HepG2 (cell line): ENCODE results near the gene C12orf56. TPM values are rescaled to one million over a fixed set of nuclear protein-coding genes. Genes with fewer than 3 reads are reported as not detected.

Experiments
- ARHGAP35 ChIP-seq: sonication (generic); formaldehyde crosslinking; IDR thresholded peaks from 2 replicates; pipeline ENCODE4 v1.9.0; 2022; ENCODE audit warnings: mild to moderate bottlenecking, inconsistent platforms, moderate library complexity, missing genetic modification reagents, borderline replicate concordance
- ARID2 ChIP-seq: sonication (generic); formaldehyde crosslinking; IDR thresholded peaks from 2 replicates; pipeline ENCODE4 v1.8.1; 2022; ENCODE audit warnings: mild to moderate bottlenecking, missing genetic modification reagents, borderline replicate concordance
- ATM ChIP-seq: fragments of 450-650 bp; IDR thresholded peaks from 2 replicates; pipeline ENCODE4 v1.7.1; 2017; ENCODE audit warnings: mild to moderate bottlenecking, borderline replicate concordance
- ELF1 ChIP-seq: sonication (generic); formaldehyde crosslinking; IDR thresholded peaks from 2 replicates; pipeline ENCODE4 v1.4.0; 2020; ENCODE audit warnings: missing genetic modification reagents
- FOXK2 ChIP-seq: fragments of 450-650 bp; IDR thresholded peaks from 2 replicates; pipeline ENCODE4 v1.6.1; 2016
- KAT8 ChIP-seq: IDR thresholded peaks from 2 replicates; pipeline ENCODE4 v1.6.1; 2016; ENCODE audit warnings: missing genetic modification reagents, missing compliant biosample characterization
- KLF11 ChIP-seq: IDR thresholded peaks from 2 replicates; pipeline ENCODE4 v1.6.1; 2016; ENCODE audit warnings: missing compliant biosample characterization
- MIXL1 ChIP-seq: IDR thresholded peaks from 2 replicates; pipeline ENCODE4 v1.6.1; 2016
- NR2F1 ChIP-seq, 2 experiments: fragments of 450-650 bp in 1 of 2; formaldehyde crosslinking in 1 of 2; IDR thresholded peaks; 2 replicates each; pipeline versions ENCODE4 v1.5.0 to v1.6.1; 2016 to 2020; ENCODE audit warnings: mild to moderate bottlenecking in 1 of 2, missing compliant biosample characterization in 1 of 2, missing genetic modification reagents in 1 of 2, moderate library complexity in 1 of 2
- PHF5A ChIP-seq: IDR thresholded peaks from one replicate; pipeline ENCODE4 v1.6.1; 2018; ENCODE audit warnings: low read depth, missing genetic modification reagents; ENCODE audit not compliant: unreplicated experiment
- PTBP1 ChIP-seq: fragments of 200-400 bp; formaldehyde crosslinking; IDR thresholded peaks from 2 replicates; pipeline ENCODE4 v1.6.1; 2018; ENCODE audit warnings: low read length, low read depth; ENCODE audit not compliant: poor library complexity, severe bottlenecking
- TFDP1 ChIP-seq: IDR thresholded peaks from 2 replicates; pipeline ENCODE4 v1.6.1; 2016; ENCODE audit warnings: missing compliant biosample characterization, missing genetic modification reagents, borderline replicate concordance
- TMF1 ChIP-seq: sonication (generic); formaldehyde crosslinking; IDR thresholded peaks from 2 replicates; pipeline ENCODE4 v1.8.1; 2022; ENCODE audit warnings: low read depth, missing genetic modification reagents
- ZKSCAN1 ChIP-seq: fragments of 150-350 bp; IDR thresholded peaks from 2 replicates; pipeline ENCODE4 v1.6.1; 2014; ENCODE audit warnings: low read length
- ZNF274 ChIP-seq: sonication (generic); formaldehyde crosslinking; IDR thresholded peaks from 2 replicates; pipeline ENCODE4 v1.5.1; 2020; ENCODE audit warnings: mild to moderate bottlenecking, missing genetic modification reagents
- ZNF282 ChIP-seq: fragments of 450-650 bp; IDR thresholded peaks from 2 replicates; pipeline ENCODE4 v1.6.1; 2018; ENCODE audit not compliant: partially characterized antibody
- ZNF30 ChIP-seq: sonication (generic); formaldehyde crosslinking; IDR thresholded peaks from 2 replicates; pipeline ENCODE4 v1.5.0; 2020; ENCODE audit warnings: mild to moderate bottlenecking, missing genetic modification reagents
- ZNF446 ChIP-seq: sonication (generic); formaldehyde crosslinking; IDR thresholded peaks from 2 replicates; pipeline ENCODE4 v1.5.0; 2020; ENCODE audit warnings: mild to moderate bottlenecking, missing genetic modification reagents
- ZNF543 ChIP-seq: sonication (generic); formaldehyde crosslinking; IDR thresholded peaks from 2 replicates; pipeline ENCODE4 v1.4.0; 2020; ENCODE audit warnings: mild to moderate bottlenecking, missing genetic modification reagents
- ZNF563 ChIP-seq: sonication (generic); formaldehyde crosslinking; IDR thresholded peaks from 2 replicates; pipeline ENCODE4 v1.8.0; 2022; ENCODE audit warnings: mild to moderate bottlenecking, moderate library complexity, missing genetic modification reagents
- ZNF773 ChIP-seq: sonication (generic); formaldehyde crosslinking; IDR thresholded peaks from 2 replicates; pipeline ENCODE4 v1.4.0; 2020; ENCODE audit warnings: missing genetic modification reagents, borderline replicate concordance
- ZNF891 ChIP-seq: sonication (generic); formaldehyde crosslinking; IDR thresholded peaks from 2 replicates; pipeline ENCODE4 v1.5.0; 2020; ENCODE audit warnings: mild to moderate bottlenecking, missing genetic modification reagents
- ZSCAN5A ChIP-seq: sonication (generic); formaldehyde crosslinking; IDR thresholded peaks from 2 replicates; pipeline ENCODE4 v1.8.0; 2022; ENCODE audit warnings: mild to moderate bottlenecking, missing genetic modification reagents, borderline replicate concordance
- polyA plus RNA-seq, 8 experiments: library from polyadenylated mRNA; depleted of rRNA in 3 of 8; stranded (reverse) in 7 of 8; unstranded in 1 of 8; fragments of >200 nt; fragmentation: Illumina TruSeq in 4 of 8; extraction: Trizol in 4 of 8; gene quantifications; 2 replicates each; pipeline versions ENCODE4 v1.2.1 to v1.2.3, GENCODE V29; 2011 to 2016; ENCODE audit warnings: low read depth in 4 of 8, missing spikeins in 1 of 8, mixed read lengths in 1 of 8; ENCODE audit not compliant: insufficient read depth in 1 of 8
- total RNA-seq, 5 experiments: library from RNA; depleted of rRNA; stranded (reverse); fragments of >200 nt; fragmentation: Illumina TruSeq; extraction: Trizol; gene quantifications; 2 replicates each; pipeline ENCODE4 v1.2.3, GENCODE V29; 2016; ENCODE audit warnings: low read depth in 1 of 5
- TF ChIP-seq, protein P1 (sequence below): sonication (generic); formaldehyde crosslinking; IDR thresholded peaks from 2 replicates; pipeline ENCODE4 v1.4.0; 2020; ENCODE audit warnings: mild to moderate bottlenecking, missing genetic modification reagents
- TF ChIP-seq, protein P2 (sequence below): sonication (generic); formaldehyde crosslinking; IDR thresholded peaks from 2 replicates; pipeline ENCODE4 v1.4.0; 2020; ENCODE audit warnings: missing genetic modification reagents
- TF ChIP-seq, protein P3 (sequence below): sonication (generic); formaldehyde crosslinking; IDR thresholded peaks from 2 replicates; pipeline ENCODE4 v1.8.1; 2022; ENCODE audit warnings: mild to moderate bottlenecking, missing genetic modification reagents

The C12orf56 gene
- total and polyA plus RNA-seq, 2 of the 13 experiments (the other 11 are each of a cell fraction or from before 2014, with no cell fraction given) = 0.07 TPM; not detected in 1

DNA sequence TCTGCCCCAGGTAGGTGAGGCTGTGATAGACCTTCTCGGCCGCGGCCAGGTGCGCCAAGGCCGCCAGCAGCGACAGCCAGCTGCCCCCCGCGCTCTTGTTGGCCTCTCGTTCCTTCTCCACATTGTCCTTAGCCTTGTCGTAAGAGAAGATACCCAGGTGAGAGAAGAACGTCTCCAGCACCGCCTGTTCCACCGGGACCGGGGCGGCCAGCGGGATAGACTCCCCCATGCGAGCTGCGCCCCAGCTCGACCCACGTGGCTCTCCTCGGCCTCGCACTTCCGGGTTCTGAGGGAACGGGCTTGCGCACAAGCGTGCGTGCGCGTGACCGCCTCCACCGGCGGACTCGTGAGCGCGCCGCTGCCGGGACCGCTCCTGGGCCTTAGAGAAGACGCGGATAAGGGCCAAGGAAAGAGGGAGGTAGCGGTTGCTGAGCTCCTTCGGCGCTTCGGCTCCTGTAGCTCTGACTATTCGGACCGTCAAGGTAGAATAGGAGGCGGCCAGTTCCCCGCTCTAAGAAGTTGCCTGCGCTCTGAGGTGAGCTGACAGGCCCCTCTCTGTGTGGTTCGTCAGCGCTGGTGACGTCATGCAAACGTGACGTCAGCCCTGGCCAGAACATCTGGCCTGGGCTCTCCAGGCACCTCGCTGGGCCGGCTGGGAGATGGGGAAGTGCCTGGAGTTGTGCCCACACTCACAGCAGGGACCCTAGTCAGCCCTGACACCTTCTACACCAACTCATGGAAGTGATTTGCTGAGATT is 168.4 kb downstream of the C12orf56 start, which contains the start of gene KICS2 (continued):
- TF ChIP-seq TMF1 (CRISPR knock-in tag) (peak; percentile 81), ZNF773 (CRISPR knock-in tag) (no peak), KAT8 (CRISPR knock-in tag) (peak; percentile 93), ZNF446 (CRISPR knock-in tag) (no peak), PTBP1 (no peak), ZNF543 (CRISPR knock-in tag) (no peak), ARHGAP35 (CRISPR knock-in tag) (peak; percentile 78; the same call in 1 of the 2 replicates), MIXL1 (peak; percentile 50), ELF1 (CRISPR knock-in tag) (peak; percentile 100), ARID2 (CRISPR knock-in tag) (peak; percentile 70; the same call in 1 of the 2 replicates), ZKSCAN1 (0 out of 2 replicates have a peak, but pooled peaks have one; percentile 18), ZNF274 (peak; percentile 85; the same call in 1 of the 2 replicates), ZNF282 (no peak), ZNF891 (CRISPR knock-in tag) (peak; percentile 73; the same call in 1 of the 2 replicates), ZNF563 (no peak; the same call in 1 of the 2 replicates), PHF5A (CRISPR knock-in tag) (no peak), ZNF30 (peak; percentile 75; the same call in 1 of the 2 replicates), ATM (no peak), NR2F1 (CRISPR knock-in tag; IDR thresholded peaks at IDR 0.05) (0 out of 4 replicates have a peak, but pooled peaks of 1 of the 2 experiments have one; percentile 18), FOXK2 (no peak), TFDP1 (CRISPR knock-in tag) (peak; percentile 80), KLF11 (peak; percentile 71; the same call in 1 of the 2 replicates), ZSCAN5A (CRISPR knock-in tag) (peak; percentile 90)
- TF ChIP-seq, protein P1, sequence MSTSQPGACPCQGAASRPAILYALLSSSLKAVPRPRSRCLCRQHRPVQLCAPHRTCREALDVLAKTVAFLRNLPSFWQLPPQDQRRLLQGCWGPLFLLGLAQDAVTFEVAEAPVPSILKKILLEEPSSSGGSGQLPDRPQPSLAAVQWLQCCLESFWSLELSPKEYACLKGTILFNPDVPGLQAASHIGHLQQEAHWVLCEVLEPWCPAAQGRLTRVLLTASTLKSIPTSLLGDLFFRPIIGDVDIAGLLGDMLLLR (CRISPR knock-in tag) = peak; percentile 100; the same call in 1 of the 2 replicates
- TF ChIP-seq, protein P2, sequence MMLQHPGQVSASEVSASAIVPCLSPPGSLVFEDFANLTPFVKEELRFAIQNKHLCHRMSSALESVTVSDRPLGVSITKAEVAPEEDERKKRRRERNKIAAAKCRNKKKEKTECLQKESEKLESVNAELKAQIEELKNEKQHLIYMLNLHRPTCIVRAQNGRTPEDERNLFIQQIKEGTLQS (CRISPR knock-in tag) = peak; percentile 37; the same call in 1 of the 2 replicates
- TF ChIP-seq, protein P3, sequence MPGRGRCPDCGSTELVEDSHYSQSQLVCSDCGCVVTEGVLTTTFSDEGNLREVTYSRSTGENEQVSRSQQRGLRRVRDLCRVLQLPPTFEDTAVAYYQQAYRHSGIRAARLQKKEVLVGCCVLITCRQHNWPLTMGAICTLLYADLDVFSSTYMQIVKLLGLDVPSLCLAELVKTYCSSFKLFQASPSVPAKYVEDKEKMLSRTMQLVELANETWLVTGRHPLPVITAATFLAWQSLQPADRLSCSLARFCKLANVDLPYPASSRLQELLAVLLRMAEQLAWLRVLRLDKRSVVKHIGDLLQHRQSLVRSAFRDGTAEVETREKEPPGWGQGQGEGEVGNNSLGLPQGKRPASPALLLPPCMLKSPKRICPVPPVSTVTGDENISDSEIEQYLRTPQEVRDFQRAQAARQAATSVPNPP = peak; percentile 76; the same call in 1 of the 2 replicates
